ENCODE results near the gene SRCAP. TPM values are rescaled to one million over a fixed set of nuclear protein-coding genes. Genes with fewer than 3 reads are reported as not detected.

The SRCAP gene
- total RNA-seq, 4 donors from 2014 or later: 50.4 to 109 (median 81.8) TPM

DNA sequence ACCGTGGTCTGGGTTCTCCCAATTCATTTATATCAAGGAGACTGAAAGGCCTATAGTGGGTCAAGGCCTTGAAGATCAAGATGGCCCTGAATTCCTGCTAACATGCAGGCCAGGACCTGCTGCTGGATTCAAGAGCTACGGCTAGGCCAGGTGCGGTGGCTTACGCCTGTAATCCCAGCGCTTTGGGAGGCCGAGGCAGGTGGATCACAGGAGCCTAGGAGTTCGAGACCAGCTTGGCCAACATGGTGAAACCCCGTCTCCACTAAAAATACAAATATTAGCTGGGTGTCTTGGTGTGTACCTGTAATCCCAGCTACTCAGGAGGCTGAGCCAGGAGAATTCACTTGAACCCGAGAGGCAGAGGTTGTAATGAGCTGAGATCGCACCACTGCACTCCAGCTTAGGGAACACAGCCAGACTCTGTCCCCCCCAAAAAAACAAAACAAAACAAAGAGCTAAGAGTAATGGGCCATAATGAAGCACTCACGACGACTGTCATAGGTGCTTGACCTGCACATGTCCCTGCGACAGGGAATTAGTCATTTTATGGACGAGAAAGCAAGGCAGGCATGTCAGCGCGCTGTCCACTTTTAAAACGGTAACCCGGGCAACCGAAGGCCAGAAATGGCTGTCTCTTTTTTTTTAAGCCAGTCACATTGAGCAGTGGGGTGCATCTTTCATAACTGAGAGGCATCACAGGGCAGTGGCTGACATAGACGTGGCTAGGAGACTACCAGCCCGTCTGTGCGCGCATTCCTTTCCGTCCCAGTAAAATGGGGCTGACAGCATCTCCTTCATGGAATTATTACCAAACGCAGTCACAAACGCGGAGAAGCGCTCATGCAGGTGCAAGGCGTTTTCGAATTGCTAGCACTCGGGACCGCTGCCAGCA, 41.8 kb upstream of the SRCAP start:
- no peaks in the 10 kb centered on the region for H3K27me3 ChIP-seq
- no peak for DNase-seq
- peaks cover 4 to 43% (median 25%) of the 10 kb centered on the region in 4 donors for H3K4me1 ChIP-seq
- TF ChIP-seq POLR2A (IDR thresholded peaks at IDR 0.05): no peak
- TF ChIP-seq CTCF (IDR thresholded peaks at IDR 0.05): no peak
- H3K9me3 ChIP-seq: no peaks in the 10 kb centered on the region
- peak overlapping the region; percentile 19 to 99 (median 50) for H3K4me3 ChIP-seq
- peak overlapping the region; percentile 79 to 99 (median 98) for H3K27ac ChIP-seq
- peaks cover 0 to 55% (median 2%) of the 10 kb centered on the region in 3 donors for H3K36me3 ChIP-seq

- no peaks in the 10 kb centered on the region for H3K27me3 ChIP-seq
- TF ChIP-seq CTCF (IDR thresholded peaks at IDR 0.05) (peak; percentile 72 to 95 (median 88)), POLR2A (IDR thresholded peaks at IDR 0.05) (peak; percentile 89 to 90)
- H3K4me3 ChIP-seq: peak within 1 kb of the TSS; percentile 74 to 99 (median 92)
- H3K4me1 ChIP-seq: peaks cover 4 to 45% (median 27%) of the 10 kb centered on the region in 4 donors
- no peaks in the 10 kb centered on the region for H3K9me3 ChIP-seq
- peak; percentile 100 for DNase-seq
- H3K27ac ChIP-seq: peak within 1 kb of the TSS; percentile 95 to 99 (median 98)
- peaks cover 0 to 57% (median 2%) of the 10 kb centered on the region in 3 donors for H3K36me3 ChIP-seq
Observed at GRCh38 chr16:30657866-30658730, 40.9 kb upstream of the SRCAP start, which contains the start of gene FBRS. FBRS (plus strand) TSS chr16:30658431; CDS start chr16:30659519, 1,088 bp downstream.

DNA sequence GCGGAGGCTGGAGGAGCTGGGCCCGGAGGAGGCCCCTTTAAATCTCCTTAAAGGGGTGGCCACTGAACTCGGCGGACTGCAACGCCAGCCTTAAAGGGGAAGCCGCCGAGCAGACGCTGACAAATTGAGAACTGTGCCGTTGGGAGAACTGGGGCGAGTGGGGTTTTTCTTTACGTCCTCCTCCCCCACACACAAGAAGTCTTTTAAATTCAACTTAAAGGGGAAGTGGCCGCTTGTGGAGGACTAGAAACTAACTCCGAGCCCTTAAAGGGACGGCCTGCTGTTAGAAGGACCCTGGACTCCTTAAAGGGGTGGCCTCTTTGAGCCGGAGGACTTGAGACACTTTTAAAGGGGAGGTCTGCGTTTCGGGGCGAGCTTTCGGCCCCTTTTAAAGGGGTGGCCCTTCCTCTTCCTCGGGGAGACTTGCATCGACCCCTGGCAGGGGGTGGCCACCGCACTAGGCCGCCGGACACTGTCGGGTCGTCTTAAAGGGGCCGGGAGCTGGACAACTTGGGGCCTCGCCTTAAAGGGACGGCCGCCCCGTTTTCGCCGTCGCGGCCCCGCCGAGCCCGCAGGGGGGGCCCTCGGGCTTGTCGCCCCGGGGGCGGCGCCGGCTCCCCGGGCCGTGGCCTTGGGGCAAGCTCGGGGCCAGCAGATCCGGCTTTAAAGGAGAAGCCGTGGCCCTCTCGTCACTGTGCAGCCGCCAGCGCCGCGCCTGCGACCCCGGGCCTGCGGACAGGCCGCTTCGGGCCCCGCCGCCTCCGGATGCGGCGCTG, 40.1 kb upstream of the SRCAP start:
- H3K36me3 ChIP-seq: peaks cover 0 to 57% (median 0%) of the 10 kb centered on the region in 3 donors
- H3K4me1 ChIP-seq: peaks cover 4 to 53% (median 28%) of the 10 kb centered on the region in 4 donors
- no peaks in the 10 kb centered on the region for H3K9me3 ChIP-seq
- peak overlapping the region; percentile 74 to 99 (median 92) for H3K4me3 ChIP-seq
- TF ChIP-seq POLR2A (IDR thresholded peaks at IDR 0.05) (peak in 1 of 2 donors; percentile 20), CTCF (IDR thresholded peaks at IDR 0.05) (peak in 4 of 6 experiments; percentile 5 to 25 (median 16))
- peak; percentile 84 to 98 (median 88) for DNase-seq
- H3K27ac ChIP-seq: peak overlapping the region; percentile 95 to 99 (median 98)
- H3K27me3 ChIP-seq: no peaks in the 10 kb centered on the region

- Histone ChIP-seq H3K27ac (peak overlapping the region; percentile 95 to 99 (median 98)), H3K27me3 (no peaks in the 10 kb centered on the region), H3K9me3 (no peaks in the 10 kb centered on the region), H3K4me3 (peak overlapping the region; percentile 74 to 99 (median 92)), H3K36me3 (peaks cover 0 to 57% (median 0%) of the 10 kb centered on the region in 3 donors), H3K4me1 (peaks cover 4 to 55% (median 28%) of the 10 kb centered on the region in 4 donors)
- no peak for TF ChIP-seq POLR2A (IDR thresholded peaks at IDR 0.05)
- peak in 1 of 6 experiments; percentile 7 for TF ChIP-seq CTCF (IDR thresholded peaks at IDR 0.05)
- peak in 2 of 3 donors; percentile 32 to 70 for DNase-seq
Observed at GRCh38 chr16:30659507-30660423, 39.2 kb upstream of the SRCAP start.
